KBM-7 (cell line): Measurements from ENCODE around the gene ATOX1.
"Not testable (repeated sequence)": the region's sequence is repeated elsewhere in the genome, so short reads cannot be mapped to it uniquely, and the experiment has no call there.

ENCODE experiments used
- DNase-seq: peaks from one replicate; pipeline ENCODE4 v3.0.0-alpha.2; 2015
- in situ Hi-C: fragments of 300-500 bp; cut with MboI; formaldehyde crosslinking; loops from 2 replicates; pipeline ENCODE4 v1.14.3; 2020; ENCODE audit warnings: low sequenced_read_pairs, low pct_unique_long_range_greater_than_20kb, mixed read lengths

Gene ATOX1

DNA sequence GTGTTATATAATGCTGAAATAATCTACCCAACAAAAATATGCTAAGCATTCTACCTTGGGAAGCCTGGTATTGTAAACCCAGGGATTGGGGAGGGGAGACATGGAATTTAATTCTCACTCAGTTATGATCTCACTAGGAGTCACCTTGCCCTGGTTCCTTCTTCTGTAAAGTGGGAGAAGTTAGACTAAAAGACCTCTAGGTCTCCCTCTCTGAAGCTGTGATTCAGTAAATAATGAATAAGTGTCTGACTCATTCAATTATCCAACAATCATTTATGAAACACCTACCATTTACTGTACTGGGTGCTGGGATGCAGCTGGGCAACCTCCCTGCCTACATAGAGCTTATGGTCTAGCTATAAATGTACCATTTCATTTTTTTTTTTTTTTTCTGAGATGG is 51.5 kb downstream of the ATOX1 start:
- in situ Hi-C loops = no loop called here
- no peak for DNase-seq

GRCh38 chr5:151703780-151704179 is 54.7 kb downstream of the ATOX1 start:
- in situ Hi-C loops = no loop called here
- no peak for DNase-seq

- no peak for DNase-seq
Observed at GRCh38 chr5:151703227-151703626, 55.2 kb downstream of the ATOX1 start.

GRCh38 chr5:151700820-151701219 is 57.6 kb downstream of the ATOX1 start:
- in situ Hi-C loops = no loop called here
- DNase-seq = no peak

More at GRCh38 chr5:151703227-151703626, 55.2 kb downstream of the ATOX1 start:
- in situ Hi-C loops = no loop called here

GRCh38 chr5:151700296-151700695 is 58.1 kb downstream of the ATOX1 start:
- in situ Hi-C loops = no loop called here
- no peak for DNase-seq

DNA sequence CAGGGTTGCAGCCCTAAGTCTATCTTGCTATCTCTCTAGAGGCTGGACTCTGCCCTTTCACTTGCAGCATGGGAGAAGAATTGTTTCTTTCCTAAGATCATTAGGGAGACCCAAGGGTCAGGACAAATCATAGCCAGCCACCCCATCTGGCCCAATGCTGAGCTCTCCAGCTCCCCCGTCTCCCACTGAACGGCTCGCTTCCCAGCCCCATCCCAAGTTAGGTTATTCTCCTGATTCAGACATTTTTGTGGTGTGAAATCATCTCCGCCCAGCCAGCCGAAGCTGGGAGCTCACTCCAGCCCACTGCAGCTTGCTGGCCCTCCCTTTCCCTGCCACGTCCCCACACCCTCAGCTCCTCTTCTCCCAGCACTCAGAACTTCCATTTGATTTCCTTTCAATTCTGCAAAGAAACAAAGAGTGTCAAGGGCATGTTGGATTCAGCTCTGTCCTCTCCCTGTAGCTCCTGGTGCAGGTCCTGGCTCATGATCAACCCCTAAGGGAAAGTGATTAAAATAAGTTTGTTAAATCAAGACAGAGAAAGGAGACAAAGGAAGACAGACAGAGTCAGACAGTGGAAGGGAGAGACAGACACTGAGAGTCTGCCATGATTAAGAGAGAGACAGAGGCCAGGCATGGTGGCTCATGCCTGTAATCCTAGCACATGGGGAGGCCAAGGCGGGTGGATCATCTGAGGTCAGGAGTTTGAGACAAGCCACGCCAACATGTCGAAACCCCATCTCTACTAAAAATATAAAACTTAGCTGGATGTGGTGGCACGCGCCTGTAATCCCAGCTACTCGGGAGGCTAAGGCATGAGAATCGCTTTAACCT is 59.1 kb downstream of the ATOX1 start:
- DNase-seq = no peak
- in situ Hi-C loops = no loop called here

DNA sequence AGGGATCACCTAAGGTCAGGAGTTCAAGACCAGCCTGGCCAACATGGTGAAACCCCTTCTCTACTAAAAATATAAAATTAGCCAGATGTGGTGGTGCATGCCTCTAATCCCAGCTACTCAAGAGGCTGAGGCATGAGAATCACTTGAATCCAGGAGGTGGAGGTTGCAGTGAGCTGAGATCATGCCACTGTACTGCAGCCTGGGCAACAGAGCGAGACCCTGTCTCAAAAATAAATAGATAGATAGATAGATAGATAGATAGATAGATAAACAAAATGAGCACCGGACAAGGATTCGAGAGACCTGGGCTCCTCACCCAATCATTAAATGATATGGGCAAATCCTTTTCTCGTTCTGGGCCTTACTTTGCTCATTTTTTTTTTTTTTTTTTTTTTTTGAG is 60.4 kb downstream of the ATOX1 start:
- DNase-seq, in situ Hi-C loops: not testable (repeated sequence)

- in situ Hi-C loops = no loop called here
- DNase-seq = no peak
Observed at GRCh38 chr5:151697452-151697851, 61.0 kb downstream of the ATOX1 start.

DNA sequence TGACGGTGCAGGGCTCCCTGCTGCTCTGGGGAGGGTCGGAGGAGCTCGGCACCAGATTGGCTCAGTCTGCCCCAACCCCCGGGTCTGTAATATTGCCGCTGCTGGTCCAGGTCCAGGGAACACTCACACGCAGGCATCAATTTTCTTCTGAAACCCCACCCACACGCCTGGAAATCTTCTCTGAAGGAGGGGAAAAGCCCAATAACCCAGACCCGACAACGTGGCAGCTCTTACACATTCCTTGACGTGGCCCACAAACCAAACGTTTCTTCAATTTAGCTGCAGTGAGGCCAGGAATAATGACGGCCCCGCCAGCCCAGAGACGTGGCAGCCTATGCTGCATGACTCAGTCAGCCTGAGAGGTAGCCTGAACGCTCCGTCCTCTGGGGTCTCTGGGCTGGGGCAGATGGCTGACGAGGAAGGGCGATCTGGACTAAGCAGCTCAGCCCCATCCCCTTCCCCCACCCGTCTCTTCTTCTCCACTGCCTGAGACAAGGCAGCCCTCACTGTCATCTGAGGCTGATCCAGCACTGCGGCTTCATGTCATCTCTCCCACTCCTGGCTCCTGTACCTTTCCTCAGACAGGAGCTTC is 61.9 kb downstream of the ATOX1 start:
- DNase-seq = no peak
- in situ Hi-C loops = no loop called here

DNA sequence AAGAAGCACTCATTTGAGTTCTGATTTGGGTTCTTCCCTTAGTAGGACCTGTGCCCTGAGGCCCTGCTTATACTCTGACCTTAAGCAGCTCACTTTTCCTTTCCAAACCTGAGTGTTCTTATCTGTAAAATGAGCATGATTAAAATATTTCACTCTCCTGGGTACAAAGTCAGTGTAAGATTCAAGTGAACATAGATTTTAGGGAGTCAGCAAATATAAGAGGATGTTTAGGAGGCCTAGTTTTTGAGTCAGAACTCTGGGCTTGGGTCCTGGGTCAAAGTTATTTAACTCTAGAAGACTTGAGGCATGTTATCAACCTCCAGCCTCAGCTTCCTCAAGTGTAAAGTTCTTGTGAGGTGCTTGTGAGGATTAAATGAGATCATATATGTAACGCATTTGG is 63.0 kb downstream of the ATOX1 start:
- in situ Hi-C loops = no loop called here
- DNase-seq = no peak

- in situ Hi-C loops = no loop called here
- no peak for DNase-seq
Observed at GRCh38 chr5:151694035-151694485, 64.4 kb downstream of the ATOX1 start.
